K562 (cell line): Measurements from ENCODE around the gene CRACR2B. TPM values are rescaled to one million over a fixed set of nuclear protein-coding genes. Genes with fewer than 3 reads are reported as not detected.

Source experiments
- ATF1 ChIP-seq, 2 experiments: fragments of 450-650 bp in 1 of 2; IDR thresholded peaks; 2 replicates each; pipeline ENCODE4 v1.6.1; 2016; ENCODE audit warnings: missing compliant biosample characterization in 1 of 2, missing genetic modification characterization in 1 of 2
- PHB ChIP-seq: fragments of 250-450 bp; sonication (Bioruptor Pico); IDR thresholded peaks from 2 replicates; pipeline ENCODE4 v1.5.0; 2021
- PTBP1 ChIP-seq: fragments of 200-400 bp; formaldehyde crosslinking; IDR thresholded peaks from 2 replicates; pipeline ENCODE4 v1.6.1; 2017; ENCODE audit warnings: low read depth, low read length
- polyA plus RNA-seq, 8 experiments: library from polyadenylated mRNA; depleted of rRNA in 4 of 8; stranded (reverse) in 5 of 8; unstranded in 3 of 8; fragments of >200 nt; fragmentation: Nextera tagmentation in 2 of 8; fragmentation: Illumina TruSeq in 1 of 8; extraction: Ambion mirVana in 2 of 8; extraction: Trizol in 1 of 8; gene quantifications; 2 replicates each; pipeline versions ENCODE4 v1.2.1 to v1.2.3, GENCODE V29; 2011 to 2014; ENCODE audit warnings: inconsistent platforms in 1 of 8, missing spikeins in 1 of 8
- total RNA-seq, 7 experiments: library from RNA; depleted of rRNA in 6 of 7; stranded (reverse); fragments of >200 nt in 6 of 7; fragmentation: Illumina TruSeq in 2 of 7; extraction: Trizol in 2 of 7; gene quantifications; 2 replicates each; pipeline versions ENCODE4 v1.2.1 to v1.2.3, GENCODE V29; 2011 to 2021; ENCODE audit warnings: low replicate concordance in 1 of 7
- TF ChIP-seq, protein P1 (sequence below): fragments of 450-650 bp; IDR thresholded peaks from 2 replicates; pipeline ENCODE4 v1.6.1; 2016; ENCODE audit warnings: mild to moderate bottlenecking, moderate library complexity
- TF ChIP-seq, protein P2 (sequence below), 2 experiments: fragments of 450-650 bp; formaldehyde crosslinking in 1 of 2; IDR thresholded peaks; 2 replicates each; pipeline versions ENCODE4 v1.4.0 to v1.6.1; 2014 to 2020; ENCODE audit warnings: mild to moderate bottlenecking in 2 of 2, borderline replicate concordance in 1 of 2, low read depth in 1 of 2

The CRACR2B gene
- total and polyA plus RNA-seq, 9 of the 15 experiments (the other 6 are each of a cell fraction or from before 2014, with no cell fraction given) = 0.10 to 51.0 (median 6.0) TPM

DNA sequence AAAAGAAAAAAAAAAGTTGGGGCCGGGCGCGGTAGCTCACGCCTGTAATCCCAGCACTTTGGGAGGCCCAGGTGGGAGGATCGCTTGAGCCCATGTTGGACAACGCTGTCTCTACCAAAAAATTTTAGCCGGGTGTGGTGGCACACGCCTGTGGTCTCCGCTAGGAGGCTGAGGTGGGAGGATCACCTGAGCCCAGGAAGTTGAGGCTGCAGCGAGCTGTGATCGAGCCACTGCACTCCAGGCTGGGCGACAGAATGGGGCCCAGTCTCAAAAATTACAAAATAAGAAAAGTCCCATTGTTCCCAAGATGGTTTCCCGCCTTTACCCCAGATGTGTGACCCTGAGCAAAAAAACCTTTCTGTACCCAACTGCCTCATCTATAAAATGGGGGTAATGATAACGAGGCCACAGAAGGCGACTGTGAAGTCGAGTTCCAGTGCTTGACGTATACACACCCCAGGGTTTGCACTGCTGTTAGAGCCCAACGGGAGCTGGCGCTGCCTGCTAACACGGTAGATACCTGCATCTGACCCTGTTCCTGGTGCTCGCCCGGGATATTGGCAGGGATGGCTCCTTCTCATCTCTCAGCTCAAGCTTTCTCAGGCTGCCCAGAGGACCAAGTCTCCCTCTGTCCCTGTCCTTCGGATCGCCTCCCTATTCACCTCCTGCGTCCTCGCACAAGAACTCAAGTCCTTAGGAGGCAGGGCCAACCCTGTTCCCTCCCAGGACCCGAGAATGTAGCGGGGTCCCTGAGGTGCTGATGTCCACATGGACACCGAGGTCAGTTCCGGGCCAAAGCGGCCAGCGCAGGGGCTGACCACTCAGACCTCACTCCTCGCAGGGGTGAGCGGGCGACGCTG lies 19.1 kb upstream of the CRACR2B start (continued):
- TF ChIP-seq, protein P1, sequence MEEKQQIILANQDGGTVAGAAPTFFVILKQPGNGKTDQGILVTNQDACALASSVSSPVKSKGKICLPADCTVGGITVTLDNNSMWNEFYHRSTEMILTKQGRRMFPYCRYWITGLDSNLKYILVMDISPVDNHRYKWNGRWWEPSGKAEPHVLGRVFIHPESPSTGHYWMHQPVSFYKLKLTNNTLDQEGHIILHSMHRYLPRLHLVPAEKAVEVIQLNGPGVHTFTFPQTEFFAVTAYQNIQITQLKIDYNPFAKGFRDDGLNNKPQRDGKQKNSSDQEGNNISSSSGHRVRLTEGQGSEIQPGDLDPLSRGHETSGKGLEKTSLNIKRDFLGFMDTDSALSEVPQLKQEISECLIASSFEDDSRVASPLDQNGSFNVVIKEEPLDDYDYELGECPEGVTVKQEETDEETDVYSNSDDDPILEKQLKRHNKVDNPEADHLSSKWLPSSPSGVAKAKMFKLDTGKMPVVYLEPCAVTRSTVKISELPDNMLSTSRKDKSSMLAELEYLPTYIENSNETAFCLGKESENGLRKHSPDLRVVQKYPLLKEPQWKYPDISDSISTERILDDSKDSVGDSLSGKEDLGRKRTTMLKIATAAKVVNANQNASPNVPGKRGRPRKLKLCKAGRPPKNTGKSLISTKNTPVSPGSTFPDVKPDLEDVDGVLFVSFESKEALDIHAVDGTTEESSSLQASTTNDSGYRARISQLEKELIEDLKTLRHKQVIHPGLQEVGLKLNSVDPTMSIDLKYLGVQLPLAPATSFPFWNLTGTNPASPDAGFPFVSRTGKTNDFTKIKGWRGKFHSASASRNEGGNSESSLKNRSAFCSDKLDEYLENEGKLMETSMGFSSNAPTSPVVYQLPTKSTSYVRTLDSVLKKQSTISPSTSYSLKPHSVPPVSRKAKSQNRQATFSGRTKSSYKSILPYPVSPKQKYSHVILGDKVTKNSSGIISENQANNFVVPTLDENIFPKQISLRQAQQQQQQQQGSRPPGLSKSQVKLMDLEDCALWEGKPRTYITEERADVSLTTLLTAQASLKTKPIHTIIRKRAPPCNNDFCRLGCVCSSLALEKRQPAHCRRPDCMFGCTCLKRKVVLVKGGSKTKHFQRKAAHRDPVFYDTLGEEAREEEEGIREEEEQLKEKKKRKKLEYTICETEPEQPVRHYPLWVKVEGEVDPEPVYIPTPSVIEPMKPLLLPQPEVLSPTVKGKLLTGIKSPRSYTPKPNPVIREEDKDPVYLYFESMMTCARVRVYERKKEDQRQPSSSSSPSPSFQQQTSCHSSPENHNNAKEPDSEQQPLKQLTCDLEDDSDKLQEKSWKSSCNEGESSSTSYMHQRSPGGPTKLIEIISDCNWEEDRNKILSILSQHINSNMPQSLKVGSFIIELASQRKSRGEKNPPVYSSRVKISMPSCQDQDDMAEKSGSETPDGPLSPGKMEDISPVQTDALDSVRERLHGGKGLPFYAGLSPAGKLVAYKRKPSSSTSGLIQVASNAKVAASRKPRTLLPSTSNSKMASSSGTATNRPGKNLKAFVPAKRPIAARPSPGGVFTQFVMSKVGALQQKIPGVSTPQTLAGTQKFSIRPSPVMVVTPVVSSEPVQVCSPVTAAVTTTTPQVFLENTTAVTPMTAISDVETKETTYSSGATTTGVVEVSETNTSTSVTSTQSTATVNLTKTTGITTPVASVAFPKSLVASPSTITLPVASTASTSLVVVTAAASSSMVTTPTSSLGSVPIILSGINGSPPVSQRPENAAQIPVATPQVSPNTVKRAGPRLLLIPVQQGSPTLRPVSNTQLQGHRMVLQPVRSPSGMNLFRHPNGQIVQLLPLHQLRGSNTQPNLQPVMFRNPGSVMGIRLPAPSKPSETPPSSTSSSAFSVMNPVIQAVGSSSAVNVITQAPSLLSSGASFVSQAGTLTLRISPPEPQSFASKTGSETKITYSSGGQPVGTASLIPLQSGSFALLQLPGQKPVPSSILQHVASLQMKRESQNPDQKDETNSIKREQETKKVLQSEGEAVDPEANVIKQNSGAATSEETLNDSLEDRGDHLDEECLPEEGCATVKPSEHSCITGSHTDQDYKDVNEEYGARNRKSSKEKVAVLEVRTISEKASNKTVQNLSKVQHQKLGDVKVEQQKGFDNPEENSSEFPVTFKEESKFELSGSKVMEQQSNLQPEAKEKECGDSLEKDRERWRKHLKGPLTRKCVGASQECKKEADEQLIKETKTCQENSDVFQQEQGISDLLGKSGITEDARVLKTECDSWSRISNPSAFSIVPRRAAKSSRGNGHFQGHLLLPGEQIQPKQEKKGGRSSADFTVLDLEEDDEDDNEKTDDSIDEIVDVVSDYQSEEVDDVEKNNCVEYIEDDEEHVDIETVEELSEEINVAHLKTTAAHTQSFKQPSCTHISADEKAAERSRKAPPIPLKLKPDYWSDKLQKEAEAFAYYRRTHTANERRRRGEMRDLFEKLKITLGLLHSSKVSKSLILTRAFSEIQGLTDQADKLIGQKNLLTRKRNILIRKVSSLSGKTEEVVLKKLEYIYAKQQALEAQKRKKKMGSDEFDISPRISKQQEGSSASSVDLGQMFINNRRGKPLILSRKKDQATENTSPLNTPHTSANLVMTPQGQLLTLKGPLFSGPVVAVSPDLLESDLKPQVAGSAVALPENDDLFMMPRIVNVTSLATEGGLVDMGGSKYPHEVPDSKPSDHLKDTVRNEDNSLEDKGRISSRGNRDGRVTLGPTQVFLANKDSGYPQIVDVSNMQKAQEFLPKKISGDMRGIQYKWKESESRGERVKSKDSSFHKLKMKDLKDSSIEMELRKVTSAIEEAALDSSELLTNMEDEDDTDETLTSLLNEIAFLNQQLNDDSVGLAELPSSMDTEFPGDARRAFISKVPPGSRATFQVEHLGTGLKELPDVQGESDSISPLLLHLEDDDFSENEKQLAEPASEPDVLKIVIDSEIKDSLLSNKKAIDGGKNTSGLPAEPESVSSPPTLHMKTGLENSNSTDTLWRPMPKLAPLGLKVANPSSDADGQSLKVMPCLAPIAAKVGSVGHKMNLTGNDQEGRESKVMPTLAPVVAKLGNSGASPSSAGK = no peak
- TF ChIP-seq, protein P2, sequence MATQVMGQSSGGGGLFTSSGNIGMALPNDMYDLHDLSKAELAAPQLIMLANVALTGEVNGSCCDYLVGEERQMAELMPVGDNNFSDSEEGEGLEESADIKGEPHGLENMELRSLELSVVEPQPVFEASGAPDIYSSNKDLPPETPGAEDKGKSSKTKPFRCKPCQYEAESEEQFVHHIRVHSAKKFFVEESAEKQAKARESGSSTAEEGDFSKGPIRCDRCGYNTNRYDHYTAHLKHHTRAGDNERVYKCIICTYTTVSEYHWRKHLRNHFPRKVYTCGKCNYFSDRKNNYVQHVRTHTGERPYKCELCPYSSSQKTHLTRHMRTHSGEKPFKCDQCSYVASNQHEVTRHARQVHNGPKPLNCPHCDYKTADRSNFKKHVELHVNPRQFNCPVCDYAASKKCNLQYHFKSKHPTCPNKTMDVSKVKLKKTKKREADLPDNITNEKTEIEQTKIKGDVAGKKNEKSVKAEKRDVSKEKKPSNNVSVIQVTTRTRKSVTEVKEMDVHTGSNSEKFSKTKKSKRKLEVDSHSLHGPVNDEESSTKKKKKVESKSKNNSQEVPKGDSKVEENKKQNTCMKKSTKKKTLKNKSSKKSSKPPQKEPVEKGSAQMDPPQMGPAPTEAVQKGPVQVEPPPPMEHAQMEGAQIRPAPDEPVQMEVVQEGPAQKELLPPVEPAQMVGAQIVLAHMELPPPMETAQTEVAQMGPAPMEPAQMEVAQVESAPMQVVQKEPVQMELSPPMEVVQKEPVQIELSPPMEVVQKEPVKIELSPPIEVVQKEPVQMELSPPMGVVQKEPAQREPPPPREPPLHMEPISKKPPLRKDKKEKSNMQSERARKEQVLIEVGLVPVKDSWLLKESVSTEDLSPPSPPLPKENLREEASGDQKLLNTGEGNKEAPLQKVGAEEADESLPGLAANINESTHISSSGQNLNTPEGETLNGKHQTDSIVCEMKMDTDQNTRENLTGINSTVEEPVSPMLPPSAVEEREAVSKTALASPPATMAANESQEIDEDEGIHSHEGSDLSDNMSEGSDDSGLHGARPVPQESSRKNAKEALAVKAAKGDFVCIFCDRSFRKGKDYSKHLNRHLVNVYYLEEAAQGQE (IDR thresholded peaks at IDR 0.05; ENCODE audit: borderline replicate concordance) = peak; percentile 83
- TF ChIP-seq, protein P2 (CRISPR knock-in tag; IDR thresholded peaks at IDR 0.05; ENCODE audit: low read depth) = no peak
- TF ChIP-seq PHB (CRISPR knock-in tag) = 0 out of 2 replicates have a peak, but pooled peaks have one; percentile 43
- TF ChIP-seq ATF1 (CRISPR knock-in tag; IDR thresholded peaks at IDR 0.05) = no peak
- TF ChIP-seq ATF1 (tag; IDR thresholded peaks at IDR 0.05) = no peak
- 0 out of 2 replicates have a peak, but pooled peaks have one; percentile 28 for TF ChIP-seq PTBP1
